ENCODE measurements around the gene PAPPA.

Gene PAPPA

DNA sequence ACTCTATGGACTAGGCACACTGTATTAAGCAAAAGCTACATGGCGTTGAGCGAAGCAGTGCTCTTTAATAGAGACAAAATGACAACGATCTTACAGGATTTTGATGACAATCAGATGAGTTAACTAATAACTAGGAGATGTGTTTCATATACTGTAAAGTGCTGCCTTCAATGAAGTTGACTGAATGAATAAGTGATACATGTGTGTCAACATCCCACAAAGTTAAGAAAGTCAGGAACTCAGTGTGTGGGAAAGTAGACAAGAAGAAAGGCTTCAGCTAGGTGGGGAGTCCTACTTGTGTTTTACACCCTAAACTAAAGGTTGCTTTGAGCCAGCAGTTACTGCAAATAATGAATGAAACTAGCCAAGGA is 79.6 kb downstream of the PAPPA start:
- DNase-seq, result no peak

DNA sequence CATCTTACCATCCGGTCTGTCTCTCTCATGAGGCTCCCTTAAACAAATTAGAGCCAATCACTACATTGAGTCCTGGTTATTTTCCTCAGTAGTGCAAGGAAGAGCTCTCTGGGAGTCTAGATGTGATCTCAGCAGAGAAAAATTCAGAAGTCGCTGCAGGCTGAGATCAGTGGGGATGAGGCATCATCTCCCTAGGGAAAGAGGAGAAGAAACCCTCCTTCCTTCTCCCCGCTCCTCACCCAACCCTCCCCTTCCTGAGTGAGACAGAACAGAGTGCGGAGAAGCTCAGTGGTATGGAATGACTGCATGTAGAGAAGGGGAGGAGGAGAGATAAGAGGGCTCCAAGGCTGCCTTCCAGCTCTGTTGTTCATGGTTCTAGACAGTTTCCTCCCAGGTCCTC is 80.5 kb downstream of the PAPPA start:
- DNase-seq, result no peak

DNA sequence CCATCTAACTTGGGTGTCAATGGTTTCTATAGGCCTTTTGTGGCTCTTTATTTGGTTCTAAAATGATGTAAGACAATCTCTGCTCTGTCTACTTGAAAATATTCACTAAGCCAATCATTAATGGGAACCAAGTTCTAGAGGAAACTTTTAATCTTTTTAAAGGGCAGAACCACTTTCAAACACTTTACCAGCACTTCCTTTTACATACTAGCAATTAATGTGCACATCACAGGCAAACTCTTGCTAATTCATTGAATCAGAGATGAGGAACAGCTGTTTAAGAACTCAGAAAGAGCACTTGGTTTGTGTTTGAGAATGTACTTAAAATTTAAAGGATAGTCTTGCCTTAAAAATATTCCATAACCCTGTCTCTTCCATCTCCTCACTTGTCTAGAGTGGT is 83.4 kb downstream of the PAPPA start:
- DNase-seq, result no peak

DNA sequence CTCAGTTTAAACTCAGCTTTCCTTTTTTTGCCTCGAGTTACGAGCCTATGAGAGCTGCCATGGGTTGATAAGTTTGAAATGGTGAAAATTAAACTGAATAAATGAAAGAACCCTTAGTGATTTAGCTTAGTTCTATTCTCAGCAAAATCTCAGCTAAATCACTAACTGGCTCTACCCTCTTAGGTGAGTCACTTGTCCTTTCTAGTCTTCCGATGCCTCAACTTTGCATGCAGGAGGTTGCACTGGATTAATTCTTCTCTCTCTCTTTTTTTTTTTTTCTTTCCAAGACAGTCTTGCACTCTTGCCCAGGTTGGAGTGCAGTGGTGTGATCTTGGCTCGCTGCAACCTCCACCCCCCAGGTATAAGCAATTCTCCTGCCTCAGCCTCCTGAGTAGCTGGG is 83.9 kb downstream of the PAPPA start:
- no peak for DNase-seq

DNA sequence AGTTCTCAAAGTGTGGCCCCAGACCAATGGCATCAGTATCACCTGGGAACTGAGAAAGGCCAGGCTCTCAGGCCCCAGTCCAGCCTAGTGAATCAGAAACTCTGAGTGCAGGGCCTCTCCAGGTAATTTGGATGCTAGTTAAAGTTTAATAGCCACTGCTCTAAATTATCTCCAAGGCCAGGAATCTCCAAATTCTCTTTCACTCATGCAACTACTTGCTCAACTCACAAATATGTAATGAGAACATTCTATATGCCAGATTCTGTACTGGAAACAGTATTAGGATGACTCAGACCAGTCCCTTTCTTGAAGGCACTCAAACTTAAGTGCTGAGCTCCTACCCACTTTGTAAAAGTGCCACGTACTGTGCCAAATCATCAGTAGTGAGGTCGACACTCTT is 84.6 kb downstream of the PAPPA start:
- no peak for DNase-seq

DNA sequence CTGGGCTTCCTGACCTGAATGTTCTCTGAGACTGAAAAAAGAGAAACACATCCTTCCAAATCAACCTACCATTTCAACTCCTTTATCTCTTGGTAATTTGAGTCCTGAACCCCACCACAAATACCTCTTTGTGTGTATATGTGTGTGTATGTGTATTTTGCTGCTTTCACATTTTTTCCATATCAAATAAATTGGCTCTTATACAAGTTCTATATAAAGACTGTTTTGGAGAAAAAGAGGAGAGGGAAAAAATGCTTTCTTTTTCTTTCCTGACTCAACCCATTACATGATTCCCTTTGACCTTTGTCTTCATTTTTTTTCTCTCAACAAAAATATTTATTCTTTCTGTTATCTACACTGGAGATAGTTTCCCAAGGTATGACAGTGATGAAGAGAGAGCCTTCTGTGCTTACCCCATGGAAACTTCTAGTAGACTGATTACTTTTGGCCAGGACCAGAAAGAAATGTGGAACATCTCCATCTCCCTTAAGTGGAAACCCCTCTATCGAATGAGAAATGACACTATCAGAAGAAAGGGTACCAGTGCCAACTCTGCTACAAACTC is 85.3 kb downstream of the PAPPA start:
- DNase-seq, result no peak

DNA sequence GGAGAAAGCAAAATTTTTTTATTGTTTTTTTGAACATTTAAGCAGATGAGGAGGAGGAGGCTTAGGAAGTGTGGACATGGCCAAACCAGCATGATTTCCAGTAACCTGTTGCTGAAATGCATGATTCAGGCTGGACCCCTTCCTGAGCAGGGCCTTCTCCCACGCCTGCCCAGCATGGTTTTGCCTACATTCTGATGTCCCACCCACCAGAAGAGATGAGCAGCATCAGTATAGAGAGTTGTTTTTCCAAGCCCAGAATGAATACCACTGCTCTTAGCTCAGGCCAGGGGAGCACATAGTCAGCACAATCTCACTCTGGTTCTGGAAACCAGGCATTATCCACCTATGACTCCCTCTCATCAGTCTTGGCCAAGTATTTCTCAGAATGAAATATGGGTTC is 90.1 kb downstream of the PAPPA start:
- DNase-seq, result no peak

DNA sequence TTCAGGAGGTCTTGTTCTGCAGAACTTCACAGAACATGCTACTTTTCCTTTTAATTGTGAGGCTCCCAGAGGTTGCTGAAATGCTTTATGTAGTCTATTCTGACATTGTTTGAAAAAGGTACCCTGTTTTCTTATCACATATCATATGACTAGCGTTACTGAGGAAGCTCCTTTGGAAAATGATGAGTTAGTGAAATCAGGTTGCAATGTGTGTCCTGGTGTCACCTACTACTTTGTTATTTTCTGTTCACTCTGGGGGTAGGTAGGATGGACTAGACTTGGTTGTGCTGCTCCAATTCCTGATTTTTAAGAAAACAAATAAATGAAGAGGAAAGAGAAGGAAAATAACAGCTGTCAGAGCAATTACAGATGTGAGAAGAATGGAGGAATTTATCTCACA is 93.7 kb downstream of the PAPPA start:
- no peak for DNase-seq

DNA sequence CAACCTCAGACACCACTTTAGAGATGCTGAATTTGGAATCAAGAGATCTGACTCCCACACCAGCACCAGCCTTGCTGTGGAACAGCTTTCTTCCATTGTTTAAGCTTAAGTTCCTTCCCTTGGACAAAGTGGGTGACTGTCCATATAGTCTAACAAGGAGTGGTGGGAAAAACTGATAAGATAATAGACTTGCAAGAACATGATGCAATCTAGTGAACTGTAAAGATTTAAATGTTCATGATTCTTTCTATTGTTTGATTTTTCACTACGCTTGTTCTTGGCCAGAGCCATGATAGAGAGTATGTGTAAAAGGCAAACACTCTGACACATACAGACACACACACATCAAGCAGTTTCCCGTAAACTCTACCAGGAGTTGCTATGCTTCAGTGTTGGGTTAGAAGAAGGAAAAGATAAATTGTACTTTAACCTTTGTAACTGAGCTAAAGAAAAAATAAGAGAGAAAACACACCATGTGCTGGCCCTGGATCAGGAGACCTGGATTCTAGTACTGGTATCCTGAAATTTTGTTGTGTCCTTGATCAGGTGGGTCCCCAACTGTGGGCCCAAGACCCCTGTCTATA is 94.3 kb downstream of the PAPPA start:
- no peak for DNase-seq

DNA sequence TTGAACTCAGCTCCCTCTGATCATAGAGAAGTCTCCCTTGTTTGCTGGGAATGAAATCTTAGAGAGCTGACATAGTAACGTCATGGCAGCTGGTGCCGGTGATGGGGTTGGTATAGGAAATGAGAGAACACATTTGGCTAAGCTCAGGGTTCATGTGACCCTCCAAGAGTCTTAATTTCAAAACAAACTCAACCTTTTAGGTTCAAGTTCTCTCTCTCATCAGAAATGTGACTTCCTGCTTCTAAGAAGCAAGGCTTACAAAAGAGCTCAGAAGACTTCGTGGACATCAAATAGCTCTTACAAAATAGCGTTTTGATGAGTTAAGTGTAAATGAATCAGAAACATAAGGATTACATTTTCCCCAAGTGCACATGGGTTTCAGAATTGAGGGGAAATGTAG is 97.3 kb downstream of the PAPPA start:
- DNase-seq, result no peak

DNA sequence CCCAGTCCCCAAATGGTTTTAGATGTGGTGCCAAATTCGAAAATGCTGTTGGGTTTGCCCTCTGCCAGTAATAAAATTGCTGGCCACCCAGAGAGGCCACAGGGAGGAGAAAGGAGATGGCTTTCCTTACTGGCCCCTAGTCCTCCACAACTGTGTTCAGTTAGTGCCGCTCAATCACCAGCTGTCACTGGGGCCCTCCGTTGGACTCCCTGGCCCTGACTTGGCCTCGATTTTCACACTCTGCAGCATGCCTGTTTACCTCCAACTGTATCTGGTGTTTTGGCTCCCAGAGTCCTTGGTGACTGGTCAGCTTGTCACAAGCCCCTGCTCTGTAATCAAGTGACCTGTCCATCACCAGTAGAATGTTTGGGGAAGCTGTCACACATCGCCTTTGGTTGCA is 97.8 kb downstream of the PAPPA start:
- no peak for DNase-seq

DNA sequence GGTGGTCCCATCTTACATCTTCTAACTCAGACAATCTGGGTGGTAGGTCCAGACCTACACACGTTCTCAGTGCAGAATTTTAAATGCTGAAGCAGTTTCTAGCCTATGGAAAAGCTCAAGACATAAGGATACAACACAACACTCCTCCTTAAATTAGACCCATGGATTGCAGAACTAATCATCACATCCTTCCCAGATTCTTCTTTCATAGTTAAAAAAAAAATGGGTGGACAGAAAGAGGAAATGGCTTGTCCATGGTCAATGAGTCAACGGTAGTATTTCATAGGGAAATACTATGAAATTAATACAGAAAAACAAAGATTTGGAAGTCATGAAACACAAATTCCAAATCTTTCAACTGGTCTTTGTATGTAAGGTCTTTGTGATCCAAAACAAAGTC is 106.9 kb downstream of the PAPPA start:
- no peak for DNase-seq

DNA sequence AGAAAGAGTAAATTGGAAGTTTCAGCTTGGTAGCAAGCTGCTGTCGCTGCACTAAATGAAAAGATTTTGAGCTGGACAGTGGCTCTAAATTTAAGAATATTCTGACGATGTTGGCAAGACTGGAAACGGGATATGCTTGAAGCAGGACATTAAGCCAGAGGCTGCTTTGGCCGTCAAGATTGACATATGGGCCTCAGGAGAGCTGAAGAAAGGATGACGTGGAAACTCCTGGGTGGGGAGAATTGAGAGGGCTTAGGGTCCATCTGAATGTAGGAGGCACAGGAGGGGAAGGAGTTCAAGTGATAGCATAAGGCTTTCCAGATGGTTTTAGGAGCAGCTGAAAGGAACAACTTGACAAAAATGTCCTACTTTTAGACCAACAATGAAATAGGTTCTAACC is 108.9 kb downstream of the PAPPA start:
- no peak for DNase-seq

DNA sequence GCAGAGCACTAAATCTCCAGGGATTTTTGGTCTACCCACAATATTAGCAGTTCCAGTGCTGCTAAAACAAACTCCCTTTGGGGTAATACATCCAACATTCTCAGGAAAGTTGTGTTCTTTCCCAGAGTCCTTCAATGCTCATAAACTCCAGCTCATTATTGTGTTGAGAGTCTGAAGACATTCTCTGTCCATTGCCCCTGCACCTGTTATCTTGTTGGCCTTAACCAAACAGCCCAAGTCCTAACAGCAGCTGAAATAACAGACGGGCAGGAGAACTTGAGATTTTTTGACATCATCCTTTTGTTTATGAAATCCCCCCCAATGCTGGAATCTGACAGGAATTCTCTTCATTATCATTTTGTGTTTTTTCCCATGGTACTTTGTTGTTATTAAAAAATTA is 110.8 kb downstream of the PAPPA start:
- no peak for DNase-seq

DNA sequence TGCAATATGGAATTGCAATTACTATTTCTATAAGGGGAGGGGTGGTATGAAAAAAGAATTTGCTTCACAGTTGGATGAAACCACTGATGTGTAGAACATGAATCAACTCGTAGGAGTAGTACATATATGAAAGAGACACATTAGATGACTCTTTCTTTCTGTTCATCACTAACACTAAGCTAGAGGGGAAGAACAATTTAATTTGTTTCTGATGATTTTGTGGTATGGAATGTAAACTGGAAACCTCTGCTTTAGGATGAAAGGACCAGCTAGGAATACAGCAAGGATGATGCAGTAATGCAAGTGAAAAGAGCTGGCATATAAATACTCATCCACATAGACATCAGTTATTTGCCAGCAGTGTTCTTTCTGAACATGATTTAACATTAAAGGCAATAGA is 113.4 kb downstream of the PAPPA start:
- DNase-seq, result no peak

DNA sequence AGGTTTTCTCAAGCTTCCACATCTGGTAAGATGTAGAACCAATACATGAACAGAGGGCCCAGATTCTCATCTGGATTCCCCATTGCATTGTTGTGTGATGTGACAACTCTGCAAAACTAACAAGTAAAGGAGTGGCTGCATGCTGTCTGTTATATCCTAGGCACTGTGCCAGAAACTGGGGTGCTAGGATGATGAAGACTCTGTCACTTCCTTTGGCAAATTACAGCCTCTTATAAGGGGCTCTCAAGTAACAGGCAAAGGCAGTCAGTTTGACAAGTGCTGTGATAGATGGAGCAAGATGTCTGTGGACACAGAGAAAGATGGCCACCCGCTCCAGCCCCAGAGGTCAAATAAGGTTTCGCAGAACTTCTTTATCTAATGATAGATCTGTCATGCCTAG is 115.7 kb downstream of the PAPPA start:
- DNase-seq, result no peak

DNA sequence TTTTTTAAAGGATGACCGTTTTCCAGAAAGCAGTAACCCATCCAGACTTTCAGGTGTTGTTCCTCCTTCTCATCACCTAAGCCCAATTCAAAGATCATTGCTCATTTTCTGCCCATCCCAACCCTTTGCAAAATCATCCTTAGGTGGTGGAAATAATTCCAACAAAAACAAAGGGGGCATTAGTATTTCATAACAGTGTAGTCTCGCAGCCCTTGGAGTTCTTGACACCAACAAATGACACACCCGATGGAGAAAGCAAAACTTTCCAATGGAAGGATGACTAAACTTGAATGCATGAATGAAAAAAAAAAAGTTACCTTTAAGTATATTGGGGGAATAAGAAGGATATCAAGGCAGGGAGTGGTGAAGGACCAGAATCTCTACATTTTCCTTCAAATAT is 117.0 kb downstream of the PAPPA start:
- no peak for DNase-seq

DNA sequence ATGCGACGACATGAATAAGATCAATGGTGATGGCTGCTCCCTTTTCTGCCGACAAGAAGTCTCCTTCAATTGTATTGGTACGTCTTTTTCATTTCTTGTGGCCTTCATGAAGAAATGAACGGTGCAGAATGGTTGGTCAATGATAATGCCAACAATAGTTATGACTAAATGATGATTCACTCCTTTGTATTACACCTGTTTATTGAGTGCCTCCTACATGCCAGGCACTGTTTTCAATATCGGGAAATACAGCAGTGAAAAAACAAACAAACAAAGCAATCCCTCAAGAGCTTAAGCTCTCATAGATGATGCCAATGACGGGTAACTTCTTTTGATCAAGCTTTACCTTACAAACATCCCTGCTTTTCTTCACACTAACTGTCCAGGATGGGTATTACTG is 117.7 kb downstream of the PAPPA start:
- DNase-seq, result no peak

DNA sequence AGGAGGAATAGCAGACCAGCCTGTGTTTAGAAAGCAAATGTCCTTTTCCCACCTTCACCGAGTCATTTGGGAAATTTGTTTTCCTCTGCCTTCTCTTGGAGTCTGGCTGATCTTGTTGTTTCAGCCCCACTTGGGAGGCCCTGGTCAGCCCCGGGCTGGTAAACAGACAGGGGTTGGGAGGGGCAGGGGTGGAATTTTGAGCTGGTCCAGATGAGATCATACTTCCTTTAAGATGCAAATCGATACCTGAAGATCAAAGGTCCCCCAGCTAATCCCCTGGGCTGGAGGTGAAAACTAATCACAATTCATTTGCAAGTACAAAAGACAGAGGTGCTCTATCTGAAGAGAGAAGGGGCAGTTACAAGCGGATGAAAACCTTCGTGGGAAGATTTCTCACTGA is 118.4 kb downstream of the PAPPA start:
- no peak for DNase-seq

DNA sequence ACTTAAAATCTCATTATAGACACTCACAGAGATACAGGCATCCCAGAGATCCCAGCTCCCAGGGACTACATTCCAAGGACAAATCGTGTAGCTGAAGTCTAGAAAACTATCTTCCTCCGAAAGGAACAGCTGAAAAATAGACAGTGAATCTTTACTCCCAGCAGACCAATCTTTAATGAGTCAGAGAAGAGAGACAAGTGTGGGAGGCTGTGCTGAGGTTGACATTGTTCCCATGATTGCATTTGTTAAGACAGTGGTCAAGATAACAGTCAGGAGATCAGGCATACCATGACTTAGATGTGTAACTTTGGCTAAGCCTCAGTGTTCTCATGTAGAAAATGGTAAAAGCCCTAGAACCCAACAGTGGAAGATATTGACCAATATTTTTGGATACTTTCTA is 120.7 kb downstream of the PAPPA start:
- no peak for DNase-seq

DNA sequence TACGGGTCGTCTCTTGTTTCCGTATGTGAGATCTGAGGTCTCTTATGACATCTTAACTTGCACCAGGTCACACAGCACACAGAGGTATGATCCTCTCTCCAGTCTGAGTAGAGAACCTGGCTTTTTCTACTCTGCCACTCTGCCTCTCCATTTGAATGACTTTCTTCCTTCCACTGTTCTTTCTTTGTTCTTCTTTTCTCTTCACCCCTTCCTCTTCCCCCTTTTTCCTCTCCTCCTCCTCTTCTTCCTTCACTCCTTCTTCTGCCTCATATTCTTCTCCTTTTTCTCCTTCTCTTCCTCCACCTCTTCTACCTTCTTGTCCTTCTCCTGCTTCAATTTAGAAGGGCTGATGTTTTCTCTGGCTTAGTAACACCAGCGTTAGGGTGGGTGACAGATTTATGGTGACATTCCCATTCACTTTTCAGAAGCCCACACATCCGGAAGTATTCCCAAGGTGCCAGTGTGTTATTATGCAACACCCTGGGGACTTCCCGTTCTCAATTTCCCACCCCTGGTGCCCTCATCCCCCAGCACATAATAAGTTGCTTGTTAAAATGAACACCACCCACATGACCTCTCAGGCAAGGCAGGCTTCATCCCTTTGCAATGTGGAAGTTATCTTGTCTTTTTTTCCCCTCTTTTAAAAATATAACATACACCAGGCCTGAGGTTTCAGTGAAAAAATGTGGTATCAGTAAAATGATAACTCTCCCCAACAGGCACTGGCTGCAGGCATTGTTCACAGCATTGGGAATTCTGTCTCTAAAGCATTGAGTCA is 122.0 kb downstream of the PAPPA start:
- no peak for DNase-seq

DNA sequence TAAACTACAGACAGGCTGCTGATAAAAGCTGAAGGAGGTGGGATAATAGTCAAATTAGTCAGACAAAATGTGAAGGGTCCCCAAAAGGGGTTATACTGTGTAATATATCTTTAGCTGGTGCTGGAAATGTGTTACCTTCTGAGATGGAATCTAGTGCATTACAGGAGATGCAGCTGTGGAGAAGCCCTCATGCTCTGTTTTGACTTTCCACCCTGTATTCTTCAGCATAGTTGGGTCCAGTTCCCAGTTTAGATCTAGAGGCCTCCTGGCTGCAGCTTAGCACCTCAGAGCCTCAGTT is 122.6 kb downstream of the PAPPA start:
- DNase-seq, result no peak

DNA sequence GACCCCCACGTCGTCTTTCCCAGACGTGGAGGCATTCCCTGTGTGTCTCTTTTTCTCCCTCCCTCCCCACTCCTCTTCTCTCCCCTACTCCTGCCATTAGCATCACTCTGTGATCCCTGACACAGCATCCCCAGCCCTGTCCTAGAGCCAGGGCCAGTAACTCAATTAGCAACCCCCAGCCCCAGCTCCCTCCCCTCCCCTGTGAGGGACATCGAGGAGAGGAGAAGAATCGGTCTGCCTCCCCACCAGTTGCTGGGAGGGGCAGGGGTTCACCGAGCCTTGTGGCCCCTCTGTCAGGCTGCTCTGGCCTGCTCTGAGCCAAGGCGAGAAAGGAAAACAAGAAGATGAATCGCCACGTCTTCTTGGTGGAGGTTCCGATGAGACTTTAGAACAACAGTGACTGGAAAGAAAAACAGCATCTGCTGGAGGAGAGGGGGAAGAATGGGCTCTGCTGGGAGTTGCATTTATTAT is 123.1 kb downstream of the PAPPA start:
- DNase-seq, result no peak

DNA sequence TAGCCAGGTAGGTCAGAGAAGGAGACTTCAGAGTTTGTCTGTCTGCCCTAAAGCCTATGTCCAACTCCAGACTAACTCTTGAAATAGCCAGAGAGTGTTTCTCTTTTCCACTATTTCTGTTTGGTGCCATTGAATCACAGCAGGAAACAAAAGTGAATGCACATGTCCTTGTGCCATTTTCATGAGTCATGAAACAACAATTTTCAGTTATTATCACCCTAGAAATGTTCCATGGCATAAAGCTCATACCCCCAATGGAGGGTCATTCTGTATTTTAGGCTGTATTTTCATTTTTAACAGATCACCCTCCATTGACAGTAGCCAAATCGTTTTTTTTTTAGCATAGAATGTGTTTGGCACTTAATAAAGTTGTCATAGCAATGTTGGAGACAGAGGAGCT is 124.7 kb downstream of the PAPPA start:
- no peak for DNase-seq

DNA sequence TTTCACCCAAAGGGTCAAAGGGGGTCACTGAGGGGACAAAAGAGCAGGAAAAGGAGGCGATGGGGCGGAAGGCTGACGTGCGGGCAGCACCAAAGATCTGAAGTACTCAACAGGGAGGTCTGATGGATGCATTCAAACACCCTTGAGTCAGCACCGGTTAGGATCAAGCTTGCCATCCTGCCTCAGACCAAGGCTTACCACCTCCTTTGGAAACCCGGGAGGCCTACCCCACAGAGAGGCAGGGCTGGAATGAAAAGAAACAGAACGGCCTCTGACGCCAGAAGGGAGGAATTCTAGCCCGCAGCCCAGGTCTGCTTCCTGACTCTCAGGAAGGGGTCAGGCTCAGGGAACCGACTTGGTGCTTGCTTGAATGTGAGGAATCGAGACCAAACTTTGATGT is 125.6 kb downstream of the PAPPA start:
- no peak for DNase-seq

Data from activated gamma-delta T cell treated with Interleukin-2 at 50 U/mL for 16 hours (primary cell).